Sigmoid colon (tissue), 7 donors: Measurements from ENCODE around the gene MCU. TPM values are rescaled to one million over a fixed set of nuclear protein-coding genes. Genes with fewer than 3 reads are reported as not detected.

Experiments used
- DNase-seq: peaks from one replicate; pipeline ENCODE4 v3.0.0-alpha.2; 2019
- H3K27ac ChIP-seq, 4 donors: fragments of 200-600 bp; sonication (generic); one replicate each; pipeline ENCODE4 v1.5.1; 2016 to 2019; ENCODE audit warnings: mild to moderate bottlenecking in 1 of 4
- H3K27me3 ChIP-seq, 3 donors: fragments of 200-600 bp; sonication (generic); one replicate each; pipeline ENCODE4 v1.5.1; 2019; ENCODE audit warnings: mild to moderate bottlenecking in 1 of 3
- H3K36me3 ChIP-seq, 4 donors: fragments of 200-600 bp; sonication (generic); one replicate each; pipeline ENCODE4 v1.5.1; 2016 to 2019
- H3K4me1 ChIP-seq, 4 donors: fragments of 200-600 bp; sonication (generic); one replicate each; pipeline ENCODE4 v1.5.1; 2017 to 2019
- H3K4me3 ChIP-seq, 4 donors: fragments of 200-600 bp; sonication (generic); one replicate each; pipeline ENCODE4 v1.5.1; 2017 to 2019; ENCODE audit warnings: mild to moderate bottlenecking in 2 of 4, moderate library complexity in 1 of 4
- H3K9me3 ChIP-seq, 4 donors: fragments of 200-600 bp in 3 of 4; sonication (generic) in 3 of 4; one replicate each; pipeline versions ENCODE4 v1.5.1 to v1.6.1; 2013 to 2019
- CTCF ChIP-seq, 4 experiments: fragments of 450-650 bp in 3 of 4; fragments of 200-600 bp in 1 of 4; IDR thresholded peaks; one replicate each; pipeline ENCODE4 v1.5.1; 2016 to 2019; ENCODE audit warnings: antibody characterized with exemption in 4 of 4, mild to moderate bottlenecking in 3 of 4, moderate library complexity in 2 of 4
- EP300 ChIP-seq, 4 donors: sonication (generic); formaldehyde crosslinking; IDR thresholded peaks; one replicate each; pipeline ENCODE4 v1.6.1; 2017; ENCODE audit warnings: antibody characterized with exemption in 4 of 4
- POLR2A ChIP-seq, 2 donors: fragments of 450-650 bp; IDR thresholded peaks; one replicate each; pipeline ENCODE4 v1.6.1; 2016; ENCODE audit warnings: antibody characterized with exemption in 2 of 2, mild to moderate bottlenecking in 2 of 2, moderate library complexity in 2 of 2
- POLR2AphosphoS5 ChIP-seq, 4 donors: sonication (generic); formaldehyde crosslinking; IDR thresholded peaks; one replicate each; pipeline ENCODE4 v1.6.1; 2017; ENCODE audit warnings: antibody characterized with exemption in 4 of 4
- WGBS, 2 donors: extraction: QIAGEN DNeasy Blood & Tissue Kit; methylation state at CpG; one replicate each; pipeline ENCODE4 v1.1.7; 2013; 5-methylcytosine and 5-hydroxymethylcytosine counted together
- intact Hi-C: fragments of 100-400 bp; cut with DNase I; formaldehyde crosslinking; loops from one replicate; pipeline ENCODE4 v1.15.1; 2023
- polyA plus RNA-seq, 3 donors: library from polyadenylated mRNA; stranded (reverse); fragments of 200-250 nt; gene quantifications; one replicate each; pipeline ENCODE4 v1.2.3, GENCODE V29; 2013
- total RNA-seq, 4 donors: library from RNA; depleted of rRNA; stranded (reverse); fragments of >200 nt; gene quantifications; one replicate each; pipeline ENCODE4 v1.1.0, GENCODE V29; 2016
- donor health status: healthy with polysubstance abuse.
- donor health status: Bipolar disorder and iron deficiency.
- donor health status: healthy.

Gene MCU
- total and polyA plus RNA-seq, 7 donors, result 14.7 to 75.6 (median 19.4) TPM

GRCh38 chr10:72785409-72785808 lies 93.5 kb downstream of the MCU start:
- intact Hi-C loops, result no loop called here
- Histone ChIP-seq H3K27ac (peak overlapping the region in 1 of 4 donors; percentile 5), H3K27me3 (no peaks in the 10 kb centered on the region), H3K9me3 (no peaks in the 10 kb centered on the region), H3K36me3 (no peaks in the 10 kb centered on the region), H3K4me3 (no peak overlapping the region), H3K4me1 (peaks cover 0 to 30% (median 20%) of the 10 kb centered on the region in 4 donors)
- TF ChIP-seq CTCF (IDR thresholded peaks at IDR 0.05) (no peak), EP300 (IDR thresholded peaks at IDR 0.05) (no peak)
- WGBS, 2 donors, result 91 to 92% methylated on average over 2 of the region's 2 CpGs
- DNase-seq, result no peak

- Histone ChIP-seq H3K9me3 (no peaks in the 10 kb centered on the region), H3K27ac (no peak overlapping the region), H3K36me3 (no peaks in the 10 kb centered on the region), H3K4me1 (peaks cover 0 to 20% (median 7%) of the 10 kb centered on the region in 4 donors), H3K27me3 (no peaks in the 10 kb centered on the region), H3K4me3 (no peak overlapping the region)
- TF ChIP-seq CTCF (IDR thresholded peaks at IDR 0.05), result no peak
- TF ChIP-seq POLR2A (IDR thresholded peaks at IDR 0.05), result no peak
- TF ChIP-seq EP300 (IDR thresholded peaks at IDR 0.05), result no peak
- TF ChIP-seq POLR2AphosphoS5 (IDR thresholded peaks at IDR 0.05), result no peak
- 27 to 62% methylated on average over 3 of the region's 3 CpGs for WGBS, 2 donors
- DNase-seq, result no peak
- intact Hi-C loops, result no loop called here
Observed at GRCh38 chr10:72790216-72790990, 98.5 kb downstream of the MCU start.

- DNase-seq, result no peak
- 88 to 91% methylated on average over 3 of the region's 3 CpGs for WGBS, 2 donors
- Histone ChIP-seq H3K4me3 (no peak overlapping the region), H3K36me3 (no peaks in the 10 kb centered on the region), H3K9me3 (no peaks in the 10 kb centered on the region), H3K4me1 (peaks cover 0 to 15% (median 6%) of the 10 kb centered on the region in 4 donors), H3K27me3 (no peaks in the 10 kb centered on the region), H3K27ac (peak overlapping the region in 1 of 4 donors; percentile 36)
- intact Hi-C loops, result no loop called here
- TF ChIP-seq POLR2AphosphoS5 (IDR thresholded peaks at IDR 0.05) (no peak), EP300 (IDR thresholded peaks at IDR 0.05) (no peak), CTCF (IDR thresholded peaks at IDR 0.05) (no peak), POLR2A (IDR thresholded peaks at IDR 0.05) (no peak)
Observed at GRCh38 chr10:72792288-72792687, 100.3 kb downstream of the MCU start.

- Histone ChIP-seq H3K36me3 (no peaks in the 10 kb centered on the region), H3K9me3 (no peaks in the 10 kb centered on the region), H3K4me1 (peaks cover 0 to 15% (median 6%) of the 10 kb centered on the region in 4 donors), H3K27me3 (no peaks in the 10 kb centered on the region), H3K27ac (no peak overlapping the region), H3K4me3 (no peak overlapping the region)
- DNase-seq, result no peak
- intact Hi-C loops, result no loop called here
- 97 to 98% methylated on average over 1 of the region's 1 CpG for WGBS, 2 donors
- TF ChIP-seq POLR2AphosphoS5 (IDR thresholded peaks at IDR 0.05) (no peak), EP300 (IDR thresholded peaks at IDR 0.05) (no peak), CTCF (IDR thresholded peaks at IDR 0.05) (no peak), POLR2A (IDR thresholded peaks at IDR 0.05) (no peak)
Observed at GRCh38 chr10:72793752-72794151, 101.8 kb downstream of the MCU start.
